ENCODE data around the gene TUBB8.
"Not testable (repeated sequence)": the region's sequence is repeated elsewhere in the genome, so short reads cannot be mapped to it uniquely, and the experiment has no call there.

TUBB8 gene

GRCh38 chr10:48996-49395 is at the start of gene TUBB8:
TUBB8 (minus strand) TSS chr10:49296; CDS start chr10:49238, 58 bp downstream.
- DNase-seq, result no peak

- no peak for DNase-seq
These were observed 47.4 kb upstream of the TUBB8 start for GRCh38 chr10:96466-96865.

- DNase-seq, result no peak
These were observed 46.4 kb upstream of the TUBB8 start for GRCh38 chr10:95356-96115.

GRCh38 chr10:94613-95012 is 45.5 kb upstream of the TUBB8 start:
- DNase-seq, result no peak

GRCh38 chr10:92846-93245 is 43.8 kb upstream of the TUBB8 start:
- DNase-seq, result no peak

GRCh38 chr10:92153-92552 is 43.1 kb upstream of the TUBB8 start:
- no peak for DNase-seq

DNA sequence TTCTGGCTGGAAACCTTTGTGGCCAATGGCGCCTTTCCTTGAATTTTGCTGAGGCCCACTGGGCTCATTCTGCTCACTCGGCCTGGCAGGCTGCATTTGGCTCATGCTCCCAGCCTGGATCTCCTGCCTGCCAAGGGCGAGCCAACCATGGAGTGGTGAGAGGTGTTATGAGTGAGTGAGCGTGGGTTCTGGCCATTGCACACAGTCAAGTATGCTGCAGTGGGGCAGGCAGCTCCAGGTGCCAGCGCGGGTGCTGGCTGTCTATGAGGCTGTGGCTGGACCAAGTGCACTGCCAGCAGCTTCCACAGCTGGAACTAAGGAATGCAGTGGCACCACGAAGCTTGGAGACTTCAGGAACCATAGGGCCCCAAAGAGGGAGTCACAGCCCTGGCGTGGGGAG is 42.2 kb upstream of the TUBB8 start:
- no peak for DNase-seq

DNA sequence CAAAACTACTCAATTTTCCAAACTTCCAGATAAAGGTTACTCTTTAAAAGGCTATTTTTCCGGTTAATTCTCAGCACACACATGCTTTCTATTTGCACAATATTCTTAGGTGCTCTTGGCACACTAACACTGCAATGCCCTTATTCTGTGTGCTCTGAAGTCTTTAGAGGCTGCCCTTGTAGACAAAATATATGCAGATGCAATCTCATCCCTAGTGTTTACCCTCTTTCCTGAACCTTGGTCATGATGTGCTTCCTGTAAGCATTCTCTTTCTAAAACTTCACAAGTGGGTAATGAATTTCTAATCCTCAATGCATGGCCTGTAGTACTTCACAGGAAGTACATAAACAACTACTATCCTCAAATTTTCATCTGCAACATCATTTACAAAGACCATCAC is 41.1 kb upstream of the TUBB8 start:
- DNase-seq, result no peak

DNA sequence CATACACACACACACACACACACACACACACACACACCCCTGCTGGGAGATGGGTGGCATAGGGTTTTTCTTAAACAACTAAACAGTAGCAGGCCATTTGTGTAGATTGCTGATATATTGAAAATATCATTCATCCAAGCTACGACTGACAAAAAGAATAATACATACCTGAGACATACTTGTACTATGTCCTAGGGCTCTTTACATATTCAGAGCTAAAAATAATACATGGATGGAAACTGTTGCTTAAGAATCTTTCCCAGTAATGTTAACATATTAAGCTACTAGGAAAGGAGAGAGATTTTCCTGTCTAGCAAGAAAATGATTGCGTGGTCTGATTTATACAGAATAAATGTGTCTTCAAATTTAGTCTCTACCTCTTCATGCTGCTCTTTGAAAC is 40.2 kb upstream of the TUBB8 start:
- no peak for DNase-seq

DNA sequence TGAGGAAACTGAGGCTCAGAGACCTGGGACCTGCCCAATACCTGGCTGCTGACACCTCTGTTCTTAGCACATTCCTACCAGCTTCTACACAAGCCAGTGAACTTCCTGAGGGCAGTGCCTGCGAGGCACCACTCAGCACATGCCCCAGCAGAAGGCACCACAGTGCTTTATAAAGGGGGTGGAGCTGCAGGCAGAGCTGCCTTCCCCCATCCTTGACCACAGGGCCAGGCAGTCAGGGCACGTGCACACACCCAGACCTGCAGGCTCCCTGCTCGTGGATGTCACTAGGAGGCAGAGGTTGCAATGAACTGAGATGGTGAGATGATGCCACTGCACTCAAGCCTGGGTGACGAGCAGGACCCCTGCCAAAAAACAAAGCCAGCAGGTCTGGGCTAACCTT is 39.2 kb upstream of the TUBB8 start:
- no peak for DNase-seq

DNA sequence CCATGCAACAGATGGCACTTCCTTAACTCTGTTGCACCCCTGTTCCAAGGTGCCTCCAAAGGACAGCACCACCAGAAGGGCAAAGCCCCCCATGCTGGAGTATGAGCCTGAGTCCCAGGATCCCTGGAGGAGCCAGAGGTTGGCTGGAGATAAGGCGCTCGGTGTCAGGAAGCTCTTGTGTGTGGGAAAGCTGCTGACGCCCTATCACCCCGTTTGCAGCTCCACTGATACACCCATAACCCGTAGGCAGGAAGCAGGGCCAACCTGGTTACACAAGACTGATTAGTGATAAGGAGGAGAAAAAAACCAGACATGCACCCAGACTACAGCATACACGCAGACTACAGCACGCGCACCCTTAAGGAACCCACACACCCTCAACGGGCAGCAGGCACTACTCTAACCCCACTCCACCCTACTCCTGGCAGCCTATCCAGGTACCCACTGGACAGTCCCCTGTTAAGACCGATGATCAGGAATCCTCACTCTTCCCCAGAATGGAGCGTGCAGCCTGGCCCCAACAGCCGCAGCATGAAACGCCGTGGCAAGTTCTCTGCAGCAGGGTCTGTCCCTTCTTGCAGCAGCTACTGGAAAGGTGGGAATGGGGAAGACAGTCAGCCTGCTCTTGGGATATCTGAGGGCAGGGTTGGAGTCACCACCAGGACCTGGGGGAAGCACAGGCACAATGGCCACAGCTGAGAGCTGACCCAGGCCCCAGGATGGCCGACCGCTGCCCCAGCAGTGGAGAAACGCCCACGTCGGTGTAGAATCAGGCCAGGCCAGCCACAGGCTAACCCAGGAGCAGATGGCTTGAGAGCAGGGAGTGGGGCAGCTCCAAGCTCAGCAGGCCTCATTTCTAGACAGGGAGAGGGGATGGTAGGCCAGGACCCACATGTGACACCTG is 38.3 kb upstream of the TUBB8 start:
- DNase-seq, result no peak

DNA sequence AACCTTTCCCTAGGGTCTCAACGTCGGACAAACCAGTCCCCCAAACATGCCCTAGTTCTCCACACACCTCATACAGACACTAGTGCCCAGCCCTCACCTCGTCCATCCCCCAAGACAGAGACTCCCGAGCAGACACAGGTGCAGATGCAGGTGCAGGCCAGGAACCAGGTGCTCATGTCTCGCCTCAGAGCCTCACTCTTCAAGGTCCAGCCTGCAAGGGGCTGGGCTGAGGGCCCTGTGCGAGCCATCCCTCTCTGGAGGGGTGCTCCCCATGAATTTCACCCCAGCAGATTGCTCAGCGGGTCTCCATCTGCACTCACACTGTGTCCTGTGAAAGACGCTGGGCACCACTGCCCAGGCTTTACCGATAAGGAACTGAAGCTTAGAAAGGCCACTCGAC is 36.9 kb upstream of the TUBB8 start:
- DNase-seq, result no peak

- DNase-seq, result no peak
These were observed 35.9 kb upstream of the TUBB8 start for GRCh38 chr10:85044-85443.

DNA sequence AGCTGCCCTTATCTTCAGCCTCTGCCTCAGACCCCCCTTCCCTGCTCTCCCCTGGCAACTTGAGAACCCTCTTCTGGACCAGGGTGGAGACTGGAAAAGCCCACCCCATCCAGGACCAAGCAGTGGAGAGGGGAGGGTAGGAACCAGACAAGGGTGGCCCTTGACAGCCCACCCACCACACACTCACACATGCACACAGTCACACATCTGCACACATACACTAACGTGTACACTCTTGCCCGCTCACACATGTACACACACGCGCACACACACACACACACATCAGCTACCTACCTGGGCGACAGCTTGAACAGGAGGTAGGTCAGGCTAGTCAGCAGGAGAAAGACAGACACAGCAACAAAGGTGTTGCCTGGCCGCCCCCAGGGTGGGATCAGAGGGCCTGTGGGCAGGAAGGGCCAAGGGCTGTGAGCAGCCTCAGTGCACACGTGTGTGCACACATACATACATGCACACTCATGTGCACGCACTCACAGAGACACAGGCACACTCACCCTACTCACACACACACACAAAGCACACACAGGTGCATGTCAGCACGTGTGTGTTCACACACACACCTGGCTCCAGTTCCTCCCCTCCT is 34.9 kb upstream of the TUBB8 start:
- DNase-seq, result no peak

DNA sequence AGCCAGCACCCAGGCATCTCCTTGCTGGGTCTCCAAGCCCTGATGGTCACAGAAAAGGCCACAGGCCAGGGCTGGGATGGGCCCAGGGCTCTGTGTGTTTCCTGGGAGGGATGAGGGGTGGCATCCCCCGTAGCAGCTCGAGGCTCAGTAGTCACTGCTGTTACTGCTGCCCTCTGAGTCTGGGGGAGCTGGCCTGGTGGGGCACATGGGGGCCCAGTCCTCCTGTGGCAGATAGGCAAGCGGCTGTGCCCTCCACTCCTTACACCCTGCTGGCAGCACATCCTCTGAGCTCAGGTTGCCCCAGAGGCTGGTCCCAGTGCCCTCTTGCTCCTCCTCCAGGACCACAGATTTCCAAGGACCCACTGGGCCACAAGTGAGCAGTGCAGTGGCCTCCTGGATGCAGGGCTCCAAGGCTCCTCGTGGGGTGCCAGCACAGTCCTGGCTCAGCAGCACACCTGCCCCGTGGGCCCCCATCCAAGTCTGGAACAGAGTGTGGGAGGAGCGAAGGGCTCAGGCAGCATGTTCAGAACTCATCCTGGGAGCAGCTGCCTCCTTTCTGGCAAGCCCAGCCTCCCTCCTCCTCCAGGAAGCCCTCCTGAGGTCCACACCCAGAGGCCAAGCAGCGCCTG is 31.5 kb upstream of the TUBB8 start:
- no peak for DNase-seq

- no peak for DNase-seq
These were observed 30.6 kb upstream of the TUBB8 start for GRCh38 chr10:79532-80215.

- DNase-seq, result no peak
These were observed 29.5 kb upstream of the TUBB8 start for GRCh38 chr10:78556-78955.

DNA sequence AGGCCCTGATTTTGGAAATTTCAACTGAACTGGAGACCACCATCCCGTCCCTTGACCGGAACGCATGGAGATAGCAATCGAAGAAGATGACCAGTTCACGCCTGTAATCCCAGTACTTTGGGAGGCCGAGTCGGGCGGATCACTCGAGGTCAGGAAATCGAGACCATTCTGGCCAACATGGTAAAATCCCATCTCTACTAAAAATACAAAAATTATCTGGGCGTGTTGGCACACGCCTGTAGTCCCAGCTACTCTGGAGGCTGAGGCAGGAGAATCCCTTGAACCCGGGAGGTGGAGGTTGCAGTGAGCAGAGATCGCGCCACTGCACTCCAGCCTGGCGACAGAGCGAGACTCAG is 25.1 kb upstream of the TUBB8 start:
- not testable (repeated sequence) for DNase-seq

GRCh38 chr10:73543-74265 is 24.6 kb upstream of the TUBB8 start:
- DNase-seq, result peak; percentile 11 to 17

GRCh38 chr10:68156-68555 is 19.1 kb upstream of the TUBB8 start:
- DNase-seq, result not testable (repeated sequence)

GRCh38 chr10:49926-50325 is 830 bp upstream of the TUBB8 start:
- DNase-seq, result not testable (repeated sequence)

- DNase-seq, result not testable (repeated sequence)
These were observed 1.2 kb downstream of the TUBB8 start for GRCh38 chr10:47864-48263.
